SK-N-SH treated with all-trans-retinoic acid at 6 μM for 48 hours (cell line): ENCODE data around the gene MOCS1.

ENCODE experiments used
- ATAC-seq: fragments of 200-7000 bp; cut with Tn5 transposase; 3 replicates; pipeline ENCODE4 v1.9.1; 2020; ENCODE audit warnings: mild to moderate bottlenecking, moderate library complexity
- ARNTL ChIP-seq: fragments of 450-650 bp; formaldehyde crosslinking; IDR thresholded peaks from 2 replicates; pipeline ENCODE4 v1.5.0; 2020; ENCODE audit warnings: low read depth, mild to moderate bottlenecking, moderate library complexity, borderline replicate concordance
- BACH2 ChIP-seq: fragments of 250-450 bp; sonication (Bioruptor Pico); IDR thresholded peaks from 2 replicates; pipeline ENCODE4 v1.9.0; 2021; ENCODE audit warnings: mild to moderate bottlenecking, borderline replicate concordance
- CREB5 ChIP-seq: fragments of 250-450 bp; sonication (Bioruptor Pico); IDR thresholded peaks from 2 replicates; pipeline ENCODE4 v1.5.1; 2020; ENCODE audit warnings: low read depth, mild to moderate bottlenecking, moderate library complexity
- CSDC2 ChIP-seq: fragments of 250-450 bp; sonication (Bioruptor Pico); IDR thresholded peaks from 2 replicates; pipeline ENCODE4 v1.5.0; 2020; ENCODE audit warnings: mild to moderate bottlenecking, moderate library complexity
- ESRRG ChIP-seq: fragments of 250-450 bp; sonication (Bioruptor Pico); IDR thresholded peaks from 2 replicates; pipeline ENCODE4 v1.6.1; 2021; ENCODE audit warnings: mild to moderate bottlenecking
- GLIS3 ChIP-seq: fragments of 250-450 bp; sonication (Bioruptor Pico); IDR thresholded peaks from 2 replicates; pipeline ENCODE4 v1.5.0; 2020; ENCODE audit warnings: mild to moderate bottlenecking, moderate library complexity
- OSR1 ChIP-seq: fragments of 250-450 bp; sonication (Bioruptor Pico); IDR thresholded peaks from 2 replicates; pipeline ENCODE4 v1.8.0; 2022; ENCODE audit warnings: moderate library complexity, mild to moderate bottlenecking, inconsistent platforms
- POU6F1 ChIP-seq: fragments of 250-450 bp; sonication (Bioruptor Pico); IDR thresholded peaks from 2 replicates; pipeline ENCODE4 v1.8.0; 2021; ENCODE audit warnings: low read depth, mild to moderate bottlenecking, moderate library complexity, borderline replicate concordance
- PPARA ChIP-seq: fragments of 250-450 bp; sonication (Bioruptor Pico); IDR thresholded peaks from 2 replicates; pipeline ENCODE4 v1.5.0; 2020; ENCODE audit warnings: mild to moderate bottlenecking, borderline replicate concordance
- RARB ChIP-seq: fragments of 250-450 bp; sonication (Bioruptor Pico); IDR thresholded peaks from 2 replicates; pipeline ENCODE4 v1.8.0; 2021; ENCODE audit warnings: mild to moderate bottlenecking, moderate library complexity
- SNAI2 ChIP-seq: fragments of 250-450 bp; sonication (Bioruptor Pico); IDR thresholded peaks from 2 replicates; pipeline ENCODE4 v1.5.0; 2020; ENCODE audit warnings: mild to moderate bottlenecking, moderate library complexity
- TCF4 ChIP-seq: fragments of 250-450 bp; sonication (Bioruptor Pico); IDR thresholded peaks from 2 replicates; pipeline ENCODE4 v1.8.0; 2021; ENCODE audit warnings: mild to moderate bottlenecking, moderate library complexity, borderline replicate concordance
- TOX ChIP-seq: fragments of 250-450 bp; sonication (Bioruptor Pico); IDR thresholded peaks from 2 replicates; pipeline ENCODE4 v1.8.0; 2021; ENCODE audit warnings: mild to moderate bottlenecking, moderate library complexity, borderline replicate concordance
- TSHZ2 ChIP-seq: fragments of 250-450 bp; sonication (Bioruptor Pico); IDR thresholded peaks from 2 replicates; pipeline ENCODE4 v1.5.0; 2020; ENCODE audit warnings: mild to moderate bottlenecking, moderate library complexity
- ZC3H10 ChIP-seq: fragments of 250-450 bp; sonication (Bioruptor Pico); IDR thresholded peaks from 2 replicates; pipeline ENCODE4 v1.5.1; 2021; ENCODE audit warnings: mild to moderate bottlenecking, moderate library complexity
- ZFP3 ChIP-seq: fragments of 250-450 bp; sonication (Bioruptor Pico); IDR thresholded peaks from 2 replicates; pipeline ENCODE4 v1.5.0; 2020; ENCODE audit warnings: mild to moderate bottlenecking, moderate library complexity
- ZFP30 ChIP-seq: fragments of 450-650 bp; formaldehyde crosslinking; IDR thresholded peaks from 2 replicates; pipeline ENCODE4 v1.5.0; 2022; ENCODE audit warnings: mild to moderate bottlenecking, moderate library complexity
- ZNF565 ChIP-seq: fragments of 450-650 bp; formaldehyde crosslinking; conservative IDR thresholded peaks from 2 replicates; pipeline ENCODE4 v1.5.0; 2020; ENCODE audit warnings: low read depth, mild to moderate bottlenecking, moderate library complexity
- ZNF70 ChIP-seq: fragments of 450-650 bp; formaldehyde crosslinking; IDR thresholded peaks from 2 replicates; pipeline ENCODE4 v1.5.0; 2020; ENCODE audit warnings: mild to moderate bottlenecking, moderate library complexity
- ZNF8 ChIP-seq: fragments of 450-650 bp; formaldehyde crosslinking; IDR thresholded peaks from 2 replicates; pipeline ENCODE4 v1.5.0; 2020; ENCODE audit warnings: mild to moderate bottlenecking, moderate library complexity
- TF ChIP-seq, protein P1 (sequence below): fragments of 250-450 bp; sonication (Bioruptor Pico); IDR thresholded peaks from 2 replicates; pipeline ENCODE4 v1.8.0; 2020; ENCODE audit warnings: mild to moderate bottlenecking, moderate library complexity, borderline replicate concordance

MOCS1 gene

DNA sequence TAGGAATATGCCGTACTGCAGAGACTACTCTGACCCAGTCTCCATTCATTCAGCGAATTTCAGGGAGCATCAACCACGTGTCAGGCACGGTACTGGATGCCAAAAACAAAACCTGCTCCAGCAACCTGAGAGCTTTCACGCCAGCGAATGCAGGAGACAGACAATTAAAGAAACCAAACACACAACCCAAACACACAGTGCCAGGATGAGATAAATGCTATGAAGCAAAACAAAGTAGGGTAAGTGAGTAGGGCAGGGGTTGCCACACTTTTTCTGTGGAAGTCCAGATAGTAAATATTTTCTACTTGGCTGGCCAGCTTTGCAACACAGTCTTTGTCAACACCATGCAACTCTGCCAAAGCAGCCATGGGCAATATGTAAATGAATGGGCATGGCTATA is 10.0 kb downstream of the MOCS1 start:
- no peak for ATAC-seq
- no peak for TF ChIP-seq ZFP3 (CRISPR knock-in tag)
- TF ChIP-seq, protein P1, sequence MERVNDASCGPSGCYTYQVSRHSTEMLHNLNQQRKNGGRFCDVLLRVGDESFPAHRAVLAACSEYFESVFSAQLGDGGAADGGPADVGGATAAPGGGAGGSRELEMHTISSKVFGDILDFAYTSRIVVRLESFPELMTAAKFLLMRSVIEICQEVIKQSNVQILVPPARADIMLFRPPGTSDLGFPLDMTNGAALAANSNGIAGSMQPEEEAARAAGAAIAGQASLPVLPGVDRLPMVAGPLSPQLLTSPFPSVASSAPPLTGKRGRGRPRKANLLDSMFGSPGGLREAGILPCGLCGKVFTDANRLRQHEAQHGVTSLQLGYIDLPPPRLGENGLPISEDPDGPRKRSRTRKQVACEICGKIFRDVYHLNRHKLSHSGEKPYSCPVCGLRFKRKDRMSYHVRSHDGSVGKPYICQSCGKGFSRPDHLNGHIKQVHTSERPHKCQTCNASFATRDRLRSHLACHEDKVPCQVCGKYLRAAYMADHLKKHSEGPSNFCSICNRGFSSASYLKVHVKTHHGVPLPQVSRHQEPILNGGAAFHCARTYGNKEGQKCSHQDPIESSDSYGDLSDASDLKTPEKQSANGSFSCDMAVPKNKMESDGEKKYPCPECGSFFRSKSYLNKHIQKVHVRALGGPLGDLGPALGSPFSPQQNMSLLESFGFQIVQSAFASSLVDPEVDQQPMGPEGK (CRISPR knock-in tag) = no peak
- TF ChIP-seq CREB5 (CRISPR knock-in tag) = no peak

DNA sequence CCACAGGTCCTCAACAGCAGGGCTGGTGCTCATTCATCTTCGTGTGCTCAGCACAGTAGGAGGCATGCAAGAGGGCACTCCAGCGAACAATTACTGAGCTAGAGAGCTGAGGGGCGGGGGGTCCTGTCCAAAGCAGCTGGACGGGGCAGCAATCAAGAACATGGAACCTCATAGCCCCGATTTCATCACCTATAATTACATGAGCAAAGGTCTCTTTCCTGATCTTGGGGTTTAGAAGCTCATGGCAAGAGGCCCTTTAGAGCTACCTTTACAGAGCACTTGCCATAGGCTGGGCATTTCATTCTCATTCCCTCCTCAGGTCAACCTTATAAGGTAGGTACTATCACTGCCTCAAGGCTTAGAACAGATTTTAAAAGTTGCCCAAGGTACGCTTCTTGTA is 10.4 kb downstream of the MOCS1 start:
- ATAC-seq = no peak
- TF ChIP-seq CSDC2 (CRISPR knock-in tag) (no peak), RARB (CRISPR knock-in tag) (no peak), ZC3H10 (no peak), ZFP3 (CRISPR knock-in tag) (no peak), TOX (CRISPR knock-in tag) (no peak), POU6F1 (CRISPR knock-in tag) (no peak), BACH2 (CRISPR knock-in tag) (no peak), ZNF565 (no peak), SNAI2 (CRISPR knock-in tag) (no peak), ESRRG (CRISPR knock-in tag) (no peak), ZNF8 (CRISPR knock-in tag) (no peak), CREB5 (CRISPR knock-in tag) (no peak), TCF4 (CRISPR knock-in tag) (no peak), PPARA (CRISPR knock-in tag) (no peak)
- TF ChIP-seq, protein P1 (CRISPR knock-in tag) = no peak

- ATAC-seq = peak; percentile 65; the same call in 2 of the 3 replicates
- no peak for TF ChIP-seq ZNF70 (CRISPR knock-in tag)
- TF ChIP-seq ZFP3 (CRISPR knock-in tag) = no peak
- TF ChIP-seq TSHZ2 (CRISPR knock-in tag) = no peak
- TF ChIP-seq SNAI2 (CRISPR knock-in tag) = no peak
- TF ChIP-seq CSDC2 (CRISPR knock-in tag) = no peak
- no peak for TF ChIP-seq TOX (CRISPR knock-in tag)
- no peak for TF ChIP-seq TCF4 (CRISPR knock-in tag)
- TF ChIP-seq ZC3H10 = no peak
- TF ChIP-seq POU6F1 (CRISPR knock-in tag) = no peak
- TF ChIP-seq ZNF8 (CRISPR knock-in tag) = no peak
- no peak for TF ChIP-seq RARB (CRISPR knock-in tag)
- TF ChIP-seq CREB5 (CRISPR knock-in tag) = no peak
- no peak for TF ChIP-seq GLIS3
- no peak for TF ChIP-seq OSR1 (CRISPR knock-in tag)
- no peak for TF ChIP-seq ARNTL (CRISPR knock-in tag)
- TF ChIP-seq, protein P1 (CRISPR knock-in tag) = no peak
- TF ChIP-seq ZFP30 (CRISPR knock-in tag) = no peak
Observed at GRCh38 chr6:39923394-39923793, 10.9 kb downstream of the MOCS1 start.
